HG03139 (cell line): ENCODE measurements around the gene PRDM2.
A peak's percentile ranks its signal among the peaks of the same experiment; 100 is the strongest.

Source experiments
- ATAC-seq: cut with Tn5 transposase; IDR thresholded peaks from one replicate; pipeline ENCODE4 v1.9.1; 2021; ENCODE audit not compliant: unreplicated experiment

The PRDM2 gene

GRCh38 chr1:13812456-13813397 is 112.7 kb downstream of the PRDM2 start:
- no peak for ATAC-seq

DNA sequence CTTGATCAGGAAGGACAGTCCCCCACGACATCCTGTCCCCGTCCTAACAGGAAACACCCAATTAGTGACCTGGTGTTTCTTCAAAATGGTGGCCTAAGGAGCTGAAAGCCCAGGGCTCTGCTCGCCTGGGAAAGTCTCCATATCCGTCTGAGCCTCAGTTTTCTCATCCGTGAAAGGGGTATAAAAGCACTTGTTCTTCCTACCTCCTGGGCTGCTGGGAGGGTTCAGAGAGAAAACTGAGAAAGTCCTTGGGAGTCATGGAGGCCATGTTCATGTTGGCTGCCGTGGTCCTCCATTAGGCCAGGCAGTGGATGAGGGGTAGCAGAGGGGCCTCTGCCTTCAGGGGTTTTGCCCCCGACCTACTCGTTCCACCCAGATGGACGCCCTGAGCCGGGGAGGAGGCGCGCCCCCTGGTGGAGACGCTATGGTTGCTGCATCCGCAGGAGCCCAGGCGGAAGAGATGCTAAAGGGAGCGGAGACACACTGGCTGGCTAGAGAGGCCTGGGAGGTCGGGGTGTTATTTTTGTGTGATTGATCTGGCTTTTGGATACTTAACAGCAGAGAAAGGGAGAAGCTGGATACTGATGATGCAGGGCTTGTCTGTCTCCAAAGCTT is 113.5 kb downstream of the PRDM2 start:
- ATAC-seq, result no peak

DNA sequence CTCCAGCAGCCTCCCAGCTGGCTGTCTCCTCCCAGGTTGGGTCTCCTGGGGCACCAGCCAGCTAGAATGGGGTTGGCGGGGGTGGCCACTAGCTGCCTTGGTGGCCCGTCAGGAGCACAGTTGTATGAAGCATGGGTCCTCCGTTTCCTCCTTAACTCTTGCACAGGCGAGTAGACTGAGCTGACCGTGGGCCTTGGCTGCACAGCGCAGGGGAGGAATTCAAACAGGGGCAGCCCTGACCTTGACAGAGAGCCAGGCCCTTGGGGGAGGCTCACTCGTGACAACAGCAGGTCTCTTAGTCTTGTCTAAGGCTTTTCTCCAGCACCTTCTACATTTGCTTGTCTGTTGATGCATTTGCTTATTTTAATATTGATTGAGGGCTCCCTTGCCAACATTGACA is 114.1 kb downstream of the PRDM2 start:
- ATAC-seq, result no peak

GRCh38 chr1:13816016-13816760 is 116.2 kb downstream of the PRDM2 start:
- ATAC-seq, result no peak

- ATAC-seq, result no peak
Measured at GRCh38 chr1:13817906-13818305, 117.9 kb downstream of the PRDM2 start.

- ATAC-seq, result no peak
Measured at GRCh38 chr1:13818926-13819325, 118.9 kb downstream of the PRDM2 start.

GRCh38 chr1:13819642-13820041 is 119.7 kb downstream of the PRDM2 start:
- ATAC-seq, result no peak

DNA sequence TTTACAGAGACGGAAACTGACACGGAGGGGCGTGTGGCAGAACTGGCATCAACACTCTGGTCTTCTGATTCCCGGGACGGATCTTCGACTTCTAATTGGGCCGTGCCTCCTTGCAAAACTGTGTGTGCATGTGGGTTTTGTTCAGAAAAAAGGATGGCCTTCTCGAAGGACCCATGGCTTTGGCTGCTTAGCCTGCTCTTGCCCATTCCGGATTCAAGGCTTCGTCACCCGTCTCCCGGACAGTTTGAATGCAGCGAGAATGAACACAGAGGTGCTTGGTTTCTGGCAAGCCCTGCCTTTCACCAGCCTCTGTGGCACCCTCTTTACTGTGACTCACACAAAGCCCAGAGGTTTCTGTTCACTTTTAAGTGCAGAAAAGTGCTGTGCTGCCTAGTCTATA is 120.1 kb downstream of the PRDM2 start:
- ATAC-seq, result no peak

DNA sequence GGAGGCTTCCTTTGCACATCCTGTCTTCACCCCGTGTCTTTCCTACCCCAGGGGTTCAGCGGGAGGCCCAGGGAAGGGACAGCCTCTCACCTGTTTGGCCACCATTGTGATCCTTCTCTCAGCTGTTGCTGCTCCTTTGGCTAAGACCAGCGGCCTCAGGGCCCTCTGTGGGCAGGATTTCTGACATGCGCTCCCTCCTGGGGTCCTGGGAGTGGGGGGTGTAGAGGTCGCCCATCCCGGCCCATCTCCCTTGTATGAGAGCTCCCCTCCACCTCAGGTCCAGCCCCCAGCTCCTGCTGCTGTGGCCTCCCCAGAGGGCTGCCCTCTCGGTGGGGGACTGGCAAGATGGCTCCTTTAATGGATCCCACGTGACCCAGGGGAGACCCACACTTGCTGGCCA is 120.5 kb downstream of the PRDM2 start:
- no peak for ATAC-seq

DNA sequence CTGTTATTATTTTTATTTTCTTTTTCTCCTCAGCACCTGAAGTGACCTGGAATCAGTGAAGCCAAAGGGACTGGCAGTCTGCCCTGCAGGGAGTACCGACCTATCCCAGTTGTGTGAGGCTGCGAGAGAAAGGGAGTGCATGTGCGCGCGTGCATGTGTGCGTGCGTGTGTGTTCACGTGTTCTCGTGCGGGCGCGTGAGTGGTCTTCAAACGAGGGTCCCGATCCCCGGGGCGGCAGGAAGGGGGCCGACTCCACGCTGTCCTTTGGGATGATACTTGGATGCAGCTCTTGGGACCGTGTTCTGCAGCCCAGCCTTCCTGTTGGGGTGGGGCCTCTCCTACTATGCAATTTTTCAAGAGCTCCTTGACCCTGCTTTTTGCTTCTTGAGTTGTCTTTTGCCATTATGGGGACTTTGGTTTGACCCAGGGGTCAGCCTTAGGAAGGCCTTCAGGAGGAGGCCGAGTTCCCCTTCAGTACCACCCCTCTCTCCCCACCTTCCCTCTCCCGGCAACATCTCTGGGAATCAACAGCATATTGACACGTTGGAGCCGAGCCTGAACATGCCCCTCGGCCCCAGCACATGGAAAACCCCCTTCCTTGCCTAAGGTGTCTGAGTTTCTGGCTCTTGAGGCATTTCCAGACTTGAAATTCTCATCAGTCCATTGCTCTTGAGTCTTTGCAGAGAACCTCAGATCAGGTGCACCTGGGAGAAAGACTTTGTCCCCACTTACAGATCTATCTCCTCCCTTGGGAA is 123.3 kb downstream of the PRDM2 start:
- no peak for ATAC-seq

DNA sequence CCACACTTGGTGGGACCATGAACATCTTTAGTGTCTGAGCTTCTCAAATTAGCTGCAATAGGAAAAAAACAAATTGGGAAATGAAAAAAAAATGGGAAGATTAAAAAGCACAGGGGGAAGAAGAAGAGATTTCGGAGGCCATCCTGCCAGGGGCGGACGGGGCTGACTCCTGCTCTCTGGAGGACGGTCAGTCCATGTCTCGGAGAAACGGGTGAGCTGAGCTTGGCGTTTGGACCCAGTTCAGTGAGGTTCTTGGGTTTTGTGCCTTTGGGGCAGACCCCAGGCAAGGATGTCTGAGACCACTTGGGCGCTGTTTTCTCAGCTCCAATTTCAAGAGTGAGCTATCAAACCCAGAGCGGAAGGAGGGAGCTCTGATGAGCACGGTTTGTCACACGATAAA is 123.9 kb downstream of the PRDM2 start:
- no peak for ATAC-seq

DNA sequence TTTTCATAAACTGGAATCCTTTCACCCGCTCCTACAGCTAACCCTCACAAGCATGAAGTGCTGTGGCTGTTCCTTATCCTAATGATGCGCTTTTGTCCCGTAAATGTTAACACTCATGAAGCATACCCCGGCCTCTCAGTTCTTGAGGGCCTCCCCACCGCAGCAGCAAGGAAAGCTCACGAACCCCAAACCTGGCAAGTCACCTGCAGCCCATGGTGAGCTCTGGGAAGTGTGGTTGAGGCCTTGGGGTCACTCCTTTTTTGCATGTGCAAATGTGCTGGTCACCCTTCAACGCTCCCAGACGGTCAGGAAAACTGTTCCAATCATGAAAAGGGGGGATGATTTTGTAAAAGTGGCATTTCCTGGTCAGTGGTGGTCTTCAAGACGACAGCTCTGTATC is 124.6 kb downstream of the PRDM2 start:
- no peak for ATAC-seq

GRCh38 chr1:13825033-13825432 is 125.0 kb downstream of the PRDM2 start:
- no peak for ATAC-seq

GRCh38 chr1:13826009-13826408 is 126.0 kb downstream of the PRDM2 start:
- no peak for ATAC-seq

DNA sequence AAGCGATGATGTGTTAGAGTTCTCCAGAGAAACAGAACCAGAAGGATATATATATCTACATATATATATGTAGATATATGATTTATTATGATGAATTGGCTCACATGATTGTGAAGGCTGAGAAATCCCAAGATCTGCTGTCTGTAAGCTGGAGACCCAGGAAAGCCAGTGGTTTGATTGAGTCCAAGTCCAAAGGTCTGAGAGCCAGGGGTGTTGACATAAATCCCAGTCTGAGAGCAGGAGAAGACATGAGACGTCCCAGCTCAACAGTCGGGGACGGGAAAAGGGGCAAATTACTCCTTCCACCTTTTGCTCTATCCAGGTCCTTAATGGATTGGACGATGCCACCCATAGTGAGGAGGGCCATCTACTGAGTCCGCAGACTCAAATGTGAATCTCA is 126.6 kb downstream of the PRDM2 start:
- ATAC-seq, result no peak

GRCh38 chr1:13828454-13829151 is 128.6 kb downstream of the PRDM2 start:
- ATAC-seq, result peak; percentile 61

GRCh38 chr1:13829152-13829769 is 129.3 kb downstream of the PRDM2 start:
- ATAC-seq, result no peak

DNA sequence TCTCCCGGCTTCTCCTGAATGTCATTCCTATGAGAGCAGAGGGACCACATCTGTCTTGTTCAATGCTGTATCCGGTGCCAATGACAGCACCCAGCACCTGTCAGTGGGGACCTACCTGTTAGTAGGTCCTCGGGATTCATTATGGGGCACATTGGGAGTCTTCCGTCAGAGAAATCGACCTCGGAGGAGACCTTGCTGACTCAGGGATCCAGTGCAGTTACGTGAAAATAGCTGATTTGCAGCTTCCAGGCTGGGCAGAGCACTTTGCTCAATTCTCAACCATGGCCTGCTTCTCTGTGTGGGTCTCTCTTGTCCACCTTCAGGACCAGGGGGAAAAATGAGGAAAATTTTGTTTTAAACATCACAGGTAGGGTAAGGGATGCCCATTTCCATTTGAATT is 130.2 kb downstream of the PRDM2 start:
- ATAC-seq, result no peak

- ATAC-seq, result no peak
Measured at GRCh38 chr1:13830616-13831280, 130.8 kb downstream of the PRDM2 start.
